ENCODE measurements around the gene ETS2.

ETS2 gene

GRCh38 chr21:38800046-38800758, 5.5 kb upstream of the ETS2 start:
- in situ Hi-C loops (cut with HindIII; ENCODE audit: low sequenced_read_pairs) = no loop called here

- in situ Hi-C loops (cut with HindIII; ENCODE audit: low sequenced_read_pairs) = no loop called here
Measured at GRCh38 chr21:38800924-38801744, 4.6 kb upstream of the ETS2 start.

GRCh38 chr21:38802050-38803026, 3.4 kb upstream of the ETS2 start:
- in situ Hi-C loops (cut with HindIII; ENCODE audit: low sequenced_read_pairs) = no loop called here

- in situ Hi-C loops (cut with HindIII; ENCODE audit: low sequenced_read_pairs) = no loop called here
Measured at GRCh38 chr21:38803075-38803660, 2.6 kb upstream of the ETS2 start.

GRCh38 chr21:38804030-38804788, 1.5 kb upstream of the ETS2 start:
- in situ Hi-C loops (cut with HindIII; ENCODE audit: low sequenced_read_pairs) = no loop called here

- in situ Hi-C loops (cut with HindIII; ENCODE audit: low sequenced_read_pairs) = loop anchor here (5.0 kb wide), 1 partner anchor 68 kb away; no protein-coding TSS in a partner anchor
Measured at GRCh38 chr21:38804789-38805327, 871 bp upstream of the ETS2 start.

- in situ Hi-C loops (cut with HindIII; ENCODE audit: low sequenced_read_pairs) = loop anchor here (5.0 kb wide), 1 partner anchor 69 kb away; no protein-coding TSS in a partner anchor
Measured at GRCh38 chr21:38806153-38806941, 618 bp downstream of the ETS2 start.

GRCh38 chr21:38806942-38807284, 1.2 kb downstream of the ETS2 start:
- in situ Hi-C loops (cut with HindIII; ENCODE audit: low sequenced_read_pairs) = loop anchor here (5.0 kb wide), 1 partner anchor 70 kb away; no protein-coding TSS in a partner anchor

- in situ Hi-C loops (cut with HindIII; ENCODE audit: low sequenced_read_pairs) = loop anchor here (5.0 kb wide), 1 partner anchor 70 kb away; no protein-coding TSS in a partner anchor
Measured at GRCh38 chr21:38807441-38807871, 1.7 kb downstream of the ETS2 start.

GRCh38 chr21:38807986-38808385, 2.3 kb downstream of the ETS2 start:
- in situ Hi-C loops (cut with HindIII; ENCODE audit: low sequenced_read_pairs) = loop anchor here (5.0 kb wide), 1 partner anchor 71 kb away; no protein-coding TSS in a partner anchor

- in situ Hi-C loops (cut with HindIII; ENCODE audit: low sequenced_read_pairs) = loop anchor here (5.0 kb wide), 1 partner anchor 72 kb away; no protein-coding TSS in a partner anchor
Measured at GRCh38 chr21:38809198-38809878, 3.6 kb downstream of the ETS2 start.

- in situ Hi-C loops (cut with HindIII; ENCODE audit: low sequenced_read_pairs) = no loop called here
Measured at GRCh38 chr21:38810034-38810825, 4.5 kb downstream of the ETS2 start.

GRCh38 chr21:38810826-38811164, 5.1 kb downstream of the ETS2 start:
- in situ Hi-C loops (cut with HindIII; ENCODE audit: low sequenced_read_pairs) = no loop called here

- in situ Hi-C loops (cut with HindIII; ENCODE audit: low sequenced_read_pairs) = no loop called here
Measured at GRCh38 chr21:38811257-38811656, 5.5 kb downstream of the ETS2 start.

GRCh38 chr21:38813143-38813542, 7.4 kb downstream of the ETS2 start:
- in situ Hi-C loops (cut with HindIII; ENCODE audit: low sequenced_read_pairs) = no loop called here

GRCh38 chr21:38813547-38813946, 7.8 kb downstream of the ETS2 start:
- in situ Hi-C loops (cut with HindIII; ENCODE audit: low sequenced_read_pairs) = no loop called here
